ENCODE data around the gene ZNRF1. TPM values are rescaled to one million over a fixed set of nuclear protein-coding genes. Genes with fewer than 3 reads are reported as not detected.
"Not testable (repeated sequence)": the region's sequence is repeated elsewhere in the genome, so short reads cannot be mapped to it uniquely, and the experiment has no call there.

ZNRF1 gene
- total RNA-seq, 1 donor from 2014 or later, result 82.3 TPM

- DNase-seq (ENCODE audit: low read depth), result not testable (repeated sequence)
Observed at GRCh38 chr16:75026239-75026891, 27.5 kb downstream of the ZNRF1 start.

- DNase-seq (ENCODE audit: low read depth), result no peak
Observed at GRCh38 chr16:75026892-75027391, 28.1 kb downstream of the ZNRF1 start.

GRCh38 chr16:75027520-75028300 lies 28.9 kb downstream of the ZNRF1 start:
- DNase-seq (ENCODE audit: low read depth), result no peak

GRCh38 chr16:75028544-75029135 lies 29.8 kb downstream of the ZNRF1 start:
- no peak for DNase-seq (ENCODE audit: low read depth)

- DNase-seq (ENCODE audit: low read depth), result no peak
Observed at GRCh38 chr16:75029854-75030253, 31.0 kb downstream of the ZNRF1 start.

- DNase-seq (ENCODE audit: low read depth), result no peak
Observed at GRCh38 chr16:75032655-75033054, 33.8 kb downstream of the ZNRF1 start.

GRCh38 chr16:75035410-75035968 lies 36.7 kb downstream of the ZNRF1 start:
- no peak for DNase-seq (ENCODE audit: low read depth)

- peak; percentile 97 for DNase-seq (ENCODE audit: low read depth)
Observed at GRCh38 chr16:75038036-75038858, 39.4 kb downstream of the ZNRF1 start.

- DNase-seq (ENCODE audit: low read depth), result no peak
Observed at GRCh38 chr16:75039941-75040340, 41.1 kb downstream of the ZNRF1 start.

GRCh38 chr16:75042426-75043174 lies 43.8 kb downstream of the ZNRF1 start:
- DNase-seq (ENCODE audit: low read depth), result no peak

- no peak for DNase-seq (ENCODE audit: low read depth)
Observed at GRCh38 chr16:75043175-75043895, 44.5 kb downstream of the ZNRF1 start.

GRCh38 chr16:75044800-75045361 lies 46.1 kb downstream of the ZNRF1 start:
- peak; percentile 78 for DNase-seq (ENCODE audit: low read depth)

- DNase-seq (ENCODE audit: low read depth), result no peak
Observed at GRCh38 chr16:75045424-75045823, 46.6 kb downstream of the ZNRF1 start.

- DNase-seq (ENCODE audit: low read depth), result no peak
Observed at GRCh38 chr16:75048054-75048453, 49.2 kb downstream of the ZNRF1 start.

GRCh38 chr16:75048530-75048929 lies 49.7 kb downstream of the ZNRF1 start:
- DNase-seq (ENCODE audit: low read depth), result no peak

GRCh38 chr16:75052481-75053202 lies 53.8 kb downstream of the ZNRF1 start:
- no peak for DNase-seq (ENCODE audit: low read depth)

GRCh38 chr16:75053791-75054555 lies 55.1 kb downstream of the ZNRF1 start:
- DNase-seq (ENCODE audit: low read depth), result peak; percentile 84

- no peak for DNase-seq (ENCODE audit: low read depth)
Observed at GRCh38 chr16:75054556-75054947, 55.7 kb downstream of the ZNRF1 start.
